Neural progenitor cell (in vitro differentiated cells): ENCODE data around the gene TK2.

Experiments
- EZH2phosphoT487 ChIP-seq: fragments of 200-600 bp; sonication (generic); IDR thresholded peaks from 2 replicates; pipeline ENCODE4 v1.6.1; 2017; ENCODE audit warnings: antibody characterized with exemption
- TF ChIP-seq, protein P1 (sequence below): fragments of 200-600 bp; sonication (generic); IDR thresholded peaks from 2 replicates; pipeline ENCODE4 v1.5.1; 2017; ENCODE audit warnings: antibody characterized with exemption, mild to moderate bottlenecking

- TF ChIP-seq, protein P1, sequence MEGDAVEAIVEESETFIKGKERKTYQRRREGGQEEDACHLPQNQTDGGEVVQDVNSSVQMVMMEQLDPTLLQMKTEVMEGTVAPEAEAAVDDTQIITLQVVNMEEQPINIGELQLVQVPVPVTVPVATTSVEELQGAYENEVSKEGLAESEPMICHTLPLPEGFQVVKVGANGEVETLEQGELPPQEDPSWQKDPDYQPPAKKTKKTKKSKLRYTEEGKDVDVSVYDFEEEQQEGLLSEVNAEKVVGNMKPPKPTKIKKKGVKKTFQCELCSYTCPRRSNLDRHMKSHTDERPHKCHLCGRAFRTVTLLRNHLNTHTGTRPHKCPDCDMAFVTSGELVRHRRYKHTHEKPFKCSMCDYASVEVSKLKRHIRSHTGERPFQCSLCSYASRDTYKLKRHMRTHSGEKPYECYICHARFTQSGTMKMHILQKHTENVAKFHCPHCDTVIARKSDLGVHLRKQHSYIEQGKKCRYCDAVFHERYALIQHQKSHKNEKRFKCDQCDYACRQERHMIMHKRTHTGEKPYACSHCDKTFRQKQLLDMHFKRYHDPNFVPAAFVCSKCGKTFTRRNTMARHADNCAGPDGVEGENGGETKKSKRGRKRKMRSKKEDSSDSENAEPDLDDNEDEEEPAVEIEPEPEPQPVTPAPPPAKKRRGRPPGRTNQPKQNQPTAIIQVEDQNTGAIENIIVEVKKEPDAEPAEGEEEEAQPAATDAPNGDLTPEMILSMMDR: no peak
- no peak for TF ChIP-seq EZH2phosphoT487
These were observed 26.4 kb upstream of the TK2 start for GRCh38 chr16:66576296-66576695.
